Measurements from ENCODE around the gene ZP4. TPM values are rescaled to one million over a fixed set of nuclear protein-coding genes. Genes with fewer than 3 reads are reported as not detected.

The ZP4 gene
- total RNA-seq, 1 experiment from 2014 or later = not detected

DNA sequence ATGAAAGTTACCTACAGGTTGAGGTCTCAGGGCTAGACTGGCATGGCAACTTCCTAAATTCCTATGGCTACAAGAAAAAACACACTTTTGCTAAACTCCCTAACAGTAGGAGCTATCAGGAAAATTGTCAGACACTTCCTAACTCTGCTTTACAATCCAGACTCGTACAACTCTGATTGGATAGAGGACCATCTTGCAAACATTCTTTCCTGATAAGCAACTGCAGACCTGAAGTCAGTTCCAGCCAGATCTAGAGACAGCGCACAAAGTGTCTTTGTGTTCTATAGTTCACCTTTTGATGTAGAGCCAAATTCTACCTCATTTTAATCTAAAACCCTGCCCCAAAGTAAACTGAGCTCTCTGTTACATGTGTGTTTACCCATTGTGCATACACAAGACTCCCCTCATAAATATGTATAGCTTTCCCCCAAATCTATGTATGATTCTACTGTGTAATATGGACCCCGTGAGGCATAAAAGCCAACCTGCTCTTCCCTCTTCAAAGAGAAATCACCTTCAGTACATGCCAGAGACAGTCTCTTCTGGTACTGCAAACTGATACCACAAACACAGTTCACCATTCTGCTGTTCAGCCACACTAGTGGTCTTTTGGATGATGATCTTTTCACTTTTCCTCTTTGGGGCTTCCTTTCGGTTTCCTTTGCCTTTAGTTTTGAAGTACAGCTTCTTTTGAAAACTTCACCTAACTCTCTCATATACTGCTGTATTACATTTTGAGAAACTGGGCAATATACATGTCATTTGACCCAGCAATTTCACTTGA lies 21.7 kb downstream of the ZP4 start:
- no peaks in the 10 kb centered on the region for H3K79me2 ChIP-seq (ENCODE audit: low read length)
- no peaks in the 10 kb centered on the region for H4K20me1 ChIP-seq (ENCODE audit: low read length)
- H3K4me1 ChIP-seq (ENCODE audit: insufficient read depth, low read length) = peaks cover 17% of the 10 kb centered on the region
- H2AFZ ChIP-seq (ENCODE audit: low read length) = no peak overlapping the region
- H3K4me3 ChIP-seq (ENCODE audit: low read length) = no peak overlapping the region
- H3K27me3 ChIP-seq (ENCODE audit: low read length) = no peaks in the 10 kb centered on the region
- H3K36me3 ChIP-seq (ENCODE audit: low read depth, low read length) = no peaks in the 10 kb centered on the region
- intact Hi-C loops (cut with micrococcal nuclease) = no loop called here
- ChIA-PET CTCF (no interaction called here), POLR2A (ENCODE audit: unreplicated experiment) (no interaction called here)
- DNase-seq = no peak
- H3K9me3 ChIP-seq (ENCODE audit: low read length) = no peaks in the 10 kb centered on the region
- H3K9ac ChIP-seq (ENCODE audit: low read length) = no peak overlapping the region
- H3K27ac ChIP-seq (ENCODE audit: low read length) = no peak overlapping the region
- no peak overlapping the region for H3K4me2 ChIP-seq (ENCODE audit: low read length)
- no peaks in the 10 kb centered on the region for H3F3A ChIP-seq (ENCODE audit: low read length, unreplicated experiment)
- BruUV-seq (replicated peaks) = no TSS peak
- no peak for ATAC-seq
- H3K9me2 ChIP-seq (replicated peaks; ENCODE audit: low read length) = no peaks in the 10 kb centered on the region
- TF ChIP-seq CTCF (conservative IDR thresholded peaks at IDR 0.05; ENCODE audit: low read depth, low read length) (no peak), EZH2 (IDR thresholded peaks at IDR 0.05; ENCODE audit: low read length, unreplicated experiment) (no peak), EZH2phosphoT487 (IDR thresholded peaks at IDR 0.05; ENCODE audit: borderline replicate concordance, low read length) (no peak)

- H3F3A ChIP-seq (ENCODE audit: low read length, unreplicated experiment) = no peaks in the 10 kb centered on the region
- no peaks in the 10 kb centered on the region for H3K9me3 ChIP-seq (ENCODE audit: low read length)
- 0 out of 2 replicates have a peak, but pooled peaks cover 3% of the 10 kb centered on the region for H3K4me1 ChIP-seq (ENCODE audit: insufficient read depth, low read length)
- no peaks in the 10 kb centered on the region for H3K9me2 ChIP-seq (replicated peaks; ENCODE audit: low read length)
- no peaks in the 10 kb centered on the region for H4K20me1 ChIP-seq (ENCODE audit: low read length)
- H3K79me2 ChIP-seq (ENCODE audit: low read length) = no peaks in the 10 kb centered on the region
- POLR2A ChIA-PET (ENCODE audit: unreplicated experiment) = no interaction called here
- intact Hi-C loops (cut with micrococcal nuclease) = no loop called here
- H2AFZ ChIP-seq (ENCODE audit: low read length) = no peak overlapping the region
- H3K4me3 ChIP-seq (ENCODE audit: low read length) = no peak overlapping the region
- no peaks in the 10 kb centered on the region for H3K36me3 ChIP-seq (ENCODE audit: low read depth, low read length)
- H3K27ac ChIP-seq (ENCODE audit: low read length) = no peak overlapping the region
- no TSS peak for BruUV-seq (replicated peaks)
- TF ChIP-seq CTCF (conservative IDR thresholded peaks at IDR 0.05; ENCODE audit: low read depth, low read length) (no peak), EZH2 (IDR thresholded peaks at IDR 0.05; ENCODE audit: low read length, unreplicated experiment) (no peak), EZH2phosphoT487 (IDR thresholded peaks at IDR 0.05; ENCODE audit: borderline replicate concordance, low read length) (no peak)
- no peak overlapping the region for H3K4me2 ChIP-seq (ENCODE audit: low read length)
- CTCF ChIA-PET = no interaction called here
- ATAC-seq (no peak), DNase-seq (no peak)
- no peak overlapping the region for H3K9ac ChIP-seq (ENCODE audit: low read length)
- H3K27me3 ChIP-seq (ENCODE audit: low read length) = no peaks in the 10 kb centered on the region
These were observed 23.3 kb downstream of the ZP4 start for GRCh38 chr1:237867380-237867888.
